Brain microvascular endothelial cell (primary cell): Measurements from ENCODE around the gene TMIE.

ENCODE experiments used
- DNase-seq: peaks from one replicate; pipeline ENCODE4 v3.0.0-alpha.2; 2020
- H3K27ac ChIP-seq: fragments of 250-450 bp; sonication (Bioruptor Pico); 2 replicates; pipeline ENCODE4 v1.5.1; 2020; ENCODE audit warnings: mild to moderate bottlenecking, moderate library complexity
- H3K27me3 ChIP-seq: fragments of 250-450 bp; sonication (Bioruptor Pico); replicated peaks from 2 replicates; pipeline ENCODE4 v1.5.1; 2020; ENCODE audit warnings: mild to moderate bottlenecking
- H3K36me3 ChIP-seq: fragments of 250-450 bp; sonication (Bioruptor Pico); replicated peaks from 2 replicates; pipeline ENCODE4 v1.5.1; 2020; ENCODE audit warnings: mild to moderate bottlenecking
- H3K4me3 ChIP-seq: 2 replicates; pipeline ENCODE4 v1.5.1; 2011; ENCODE audit warnings: low read depth, mild to moderate bottlenecking, control low read depth, low read length, moderate library complexity
- CTCF ChIP-seq: IDR thresholded peaks from 2 replicates; pipeline ENCODE4 v1.5.1; 2011; ENCODE audit warnings: low read depth, mild to moderate bottlenecking, moderate library complexity, low read length, control low read depth, inconsistent platforms; ENCODE audit errors: missing control alignments
- in situ Hi-C: cut with HindIII; loops from 2 replicates; pipeline ENCODE4 v1.10.0; 2017; ENCODE audit warnings: low sequenced_read_pairs, low pct_ligation_motif_present

TMIE gene

GRCh38 chr3:46675843-46676567 is 25.2 kb upstream of the TMIE start:
- no peaks in the 10 kb centered on the region for H3K36me3 ChIP-seq
- in situ Hi-C loops: no loop called here
- DNase-seq: no peak
- no peaks in the 10 kb centered on the region for H3K27me3 ChIP-seq
- H3K4me3 ChIP-seq: no peak overlapping the region
- H3K27ac ChIP-seq: no peak overlapping the region
- no peak for TF ChIP-seq CTCF

- no peak for TF ChIP-seq CTCF
- no peak overlapping the region for H3K27ac ChIP-seq
- no peak for DNase-seq
- in situ Hi-C loops: no loop called here
- H3K4me3 ChIP-seq: no peak overlapping the region
- H3K27me3 ChIP-seq: no peaks in the 10 kb centered on the region
- no peaks in the 10 kb centered on the region for H3K36me3 ChIP-seq
These were observed 24.4 kb upstream of the TMIE start for GRCh38 chr3:46676601-46677410.

GRCh38 chr3:46677411-46677726 is 23.8 kb upstream of the TMIE start:
- no peak for DNase-seq
- no peak for TF ChIP-seq CTCF
- no peak overlapping the region for H3K4me3 ChIP-seq
- H3K27ac ChIP-seq: no peak overlapping the region
- in situ Hi-C loops: no loop called here
- no peaks in the 10 kb centered on the region for H3K27me3 ChIP-seq
- no peaks in the 10 kb centered on the region for H3K36me3 ChIP-seq

DNA sequence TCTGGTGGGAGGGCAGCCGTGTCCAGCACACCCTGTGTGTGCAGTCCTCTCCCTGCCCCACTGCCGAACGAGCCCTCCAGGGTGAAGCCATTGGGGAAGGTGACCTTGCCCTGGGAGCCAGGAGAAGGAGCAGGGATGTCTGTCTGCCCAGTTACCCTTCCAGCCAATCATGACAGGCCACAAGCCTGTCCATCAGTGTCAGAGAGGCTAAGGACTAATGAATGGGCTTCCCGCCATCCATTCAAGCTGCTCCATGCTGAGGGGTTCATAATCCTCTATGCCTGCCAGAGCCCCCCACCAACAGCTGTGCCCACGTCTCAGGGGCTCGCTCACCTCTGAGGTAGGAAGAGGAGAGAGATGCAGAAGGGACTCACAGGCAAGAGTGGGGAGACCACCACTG is 22.9 kb upstream of the TMIE start:
- in situ Hi-C loops: no loop called here
- no peak for DNase-seq
- H3K4me3 ChIP-seq: no peak overlapping the region
- H3K36me3 ChIP-seq: no peaks in the 10 kb centered on the region
- TF ChIP-seq CTCF: no peak
- no peak overlapping the region for H3K27ac ChIP-seq
- no peaks in the 10 kb centered on the region for H3K27me3 ChIP-seq

DNA sequence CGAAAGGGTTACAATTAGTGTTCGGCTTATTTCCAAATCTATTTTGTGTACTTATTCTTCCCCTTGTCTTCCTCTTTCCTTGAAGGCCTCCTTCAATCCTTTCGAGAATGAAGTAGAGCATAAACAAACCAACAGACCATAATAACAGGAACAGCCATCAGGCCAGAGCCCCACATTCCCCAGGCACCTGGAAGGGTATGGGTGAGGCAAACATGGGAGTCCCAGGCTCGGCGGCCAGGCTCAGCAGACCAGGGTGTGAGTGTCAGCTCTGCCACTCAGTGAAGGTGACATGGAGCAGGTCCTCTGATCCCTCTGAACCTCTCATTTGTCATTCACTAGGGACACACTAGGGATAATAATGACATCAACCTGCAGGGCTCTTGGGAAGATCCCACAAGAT is 21.5 kb upstream of the TMIE start:
- in situ Hi-C loops: no loop called here
- H3K27me3 ChIP-seq: no peaks in the 10 kb centered on the region
- H3K27ac ChIP-seq: no peak overlapping the region
- H3K4me3 ChIP-seq: no peak overlapping the region
- no peak for DNase-seq
- TF ChIP-seq CTCF: no peak
- no peaks in the 10 kb centered on the region for H3K36me3 ChIP-seq

- TF ChIP-seq CTCF: no peak
- Histone ChIP-seq H3K27me3 (no peaks in the 10 kb centered on the region), H3K36me3 (no peaks in the 10 kb centered on the region), H3K27ac (no peak overlapping the region), H3K4me3 (no peak overlapping the region)
- in situ Hi-C loops: no loop called here
- no peak for DNase-seq
These were observed 20.8 kb upstream of the TMIE start for GRCh38 chr3:46680298-46680826.
